Caco-2 (cell line): ENCODE measurements around the gene LRBA. TPM values are rescaled to one million over a fixed set of nuclear protein-coding genes. Genes with fewer than 3 reads are reported as not detected.

Source experiments
- BruUV-seq: library from RNA; stranded (reverse); fragments of 400-500 nt; replicated peaks from 2 replicates; lab custom pipeline; 2021; lab: Mats Ljungman, UMichigan
- CTCF ChIA-PET: fragments of 300-600 bp; sonication (Branson Sonifier 250); formaldehyde crosslinking; loops from one replicate; lab custom pipeline; 2022; ENCODE audit warnings: antibody characterized with exemption; lab: Charles Lee
- POLR2A ChIA-PET: fragments of 300-600 bp; sonication (Branson Sonifier 250); formaldehyde crosslinking; loops from one replicate; lab custom pipeline; 2022; ENCODE audit warnings: antibody characterized with exemption; lab: Charles Lee
- DNase-seq, 2 experiments: peaks; one replicate each; pipeline versions ENCODE4 v3.0.0 to v3.0.0-alpha.2; 2020 to 2022
- H3K27me3 ChIP-seq: replicated peaks from 2 replicates; pipeline ENCODE4 v1.6.0; 2011; ENCODE audit warnings: low read length; ENCODE audit not compliant: control insufficient read depth, insufficient read depth
- H3K36me3 ChIP-seq: 2 replicates; pipeline ENCODE4 v1.5.1; 2011; ENCODE audit warnings: low read length; ENCODE audit not compliant: control insufficient read depth, insufficient read depth
- H3K4me1 ChIP-seq: fragments of 250-450 bp; sonication (Bioruptor Pico); 2 replicates; pipeline ENCODE4 v1.5.1; 2020; ENCODE audit warnings: mild to moderate bottlenecking
- H3K4me3 ChIP-seq: 2 replicates; pipeline ENCODE4 v1.5.1; 2011; ENCODE audit warnings: low read depth, mild to moderate bottlenecking, control low read depth, low read length
- H3K9me3 ChIP-seq: fragments of 250-450 bp; sonication (Bioruptor Pico); 2 replicates; pipeline ENCODE4 v1.5.1; 2020; ENCODE audit warnings: mild to moderate bottlenecking, moderate library complexity
- H3K27ac Mint-ChIP-seq: one replicate; pipeline ENCODE4 v1.8.0; 2022; ENCODE audit warnings: mixed read lengths; ENCODE audit not compliant: unreplicated experiment
- H3K27me3 Mint-ChIP-seq: one replicate; pipeline ENCODE4 v1.8.0; 2022; ENCODE audit warnings: mixed read lengths; ENCODE audit not compliant: insufficient read depth, unreplicated experiment
- H3K36me3 Mint-ChIP-seq: one replicate; pipeline ENCODE4 v1.8.0; 2022; ENCODE audit warnings: mild to moderate bottlenecking, mixed read lengths; ENCODE audit not compliant: insufficient read depth, unreplicated experiment
- H3K4me1 Mint-ChIP-seq: one replicate; pipeline ENCODE4 v1.8.0; 2022; ENCODE audit warnings: low read depth, mixed read lengths; ENCODE audit not compliant: unreplicated experiment
- H3K4me3 Mint-ChIP-seq: one replicate; pipeline ENCODE4 v1.8.0; 2022; ENCODE audit warnings: mild to moderate bottlenecking, moderate library complexity, mixed read lengths; ENCODE audit not compliant: unreplicated experiment
- H3K9me3 Mint-ChIP-seq: one replicate; pipeline ENCODE4 v1.8.0; 2022; ENCODE audit warnings: mixed read lengths; ENCODE audit not compliant: unreplicated experiment
- intact Hi-C: fragments of 100-400 bp; cut with micrococcal nuclease; formaldehyde crosslinking; loops from one replicate; pipeline ENCODE4 v1.10.0; 2022; ENCODE audit not compliant: unreplicated experiment
- total RNA-seq: library from RNA; stranded (reverse); gene quantifications from 2 replicates; pipeline ENCODE4 v1.2.3, GENCODE V29; 2022
- TF ChIP-seq, protein P1 (sequence below), 2 experiments: fragments of 200-600 bp in 1 of 2; IDR thresholded peaks; 1 replicate in 1 of 2; 2 replicates in 1 of 2; pipeline versions ENCODE4 v1.5.1 to v1.8.0; 2011 to 2022; ENCODE audit warnings: antibody characterized with exemption in 1 of 2, control low read depth in 1 of 2, inconsistent platforms in 1 of 2, low read depth in 1 of 2, low read length in 1 of 2, mild to moderate bottlenecking in 1 of 2, moderate library complexity in 1 of 2; ENCODE audit not compliant: insufficient read depth in 1 of 2, severe bottlenecking in 1 of 2, unreplicated experiment in 1 of 2

Gene LRBA
- total RNA-seq, 1 experiment from 2014 or later = 53.2 TPM

- no peaks in the 10 kb centered on the region for H3K36me3 Mint-ChIP-seq
Observed at GRCh38 chr4:150518559-150518958, 496.5 kb downstream of the LRBA start.

DNA sequence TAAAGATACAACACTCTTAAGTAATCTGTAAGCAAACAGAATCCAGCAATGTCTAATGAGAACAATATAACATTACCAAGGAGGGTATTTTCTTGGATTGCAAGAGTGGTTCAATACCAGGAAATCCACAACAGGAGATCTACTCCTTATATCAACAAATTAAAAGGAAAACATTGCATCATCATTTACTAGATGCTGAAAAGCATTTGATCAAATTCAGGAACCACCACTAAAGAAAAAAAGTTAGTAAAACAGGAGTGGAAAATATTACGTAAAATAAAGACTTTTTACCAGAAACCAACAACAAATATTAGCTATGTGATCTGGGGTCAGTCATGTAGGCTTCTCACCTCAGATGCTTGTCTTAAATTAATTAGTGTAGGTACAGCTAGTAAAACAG, 499.9 kb downstream of the LRBA start:
- TF ChIP-seq, protein P1, sequence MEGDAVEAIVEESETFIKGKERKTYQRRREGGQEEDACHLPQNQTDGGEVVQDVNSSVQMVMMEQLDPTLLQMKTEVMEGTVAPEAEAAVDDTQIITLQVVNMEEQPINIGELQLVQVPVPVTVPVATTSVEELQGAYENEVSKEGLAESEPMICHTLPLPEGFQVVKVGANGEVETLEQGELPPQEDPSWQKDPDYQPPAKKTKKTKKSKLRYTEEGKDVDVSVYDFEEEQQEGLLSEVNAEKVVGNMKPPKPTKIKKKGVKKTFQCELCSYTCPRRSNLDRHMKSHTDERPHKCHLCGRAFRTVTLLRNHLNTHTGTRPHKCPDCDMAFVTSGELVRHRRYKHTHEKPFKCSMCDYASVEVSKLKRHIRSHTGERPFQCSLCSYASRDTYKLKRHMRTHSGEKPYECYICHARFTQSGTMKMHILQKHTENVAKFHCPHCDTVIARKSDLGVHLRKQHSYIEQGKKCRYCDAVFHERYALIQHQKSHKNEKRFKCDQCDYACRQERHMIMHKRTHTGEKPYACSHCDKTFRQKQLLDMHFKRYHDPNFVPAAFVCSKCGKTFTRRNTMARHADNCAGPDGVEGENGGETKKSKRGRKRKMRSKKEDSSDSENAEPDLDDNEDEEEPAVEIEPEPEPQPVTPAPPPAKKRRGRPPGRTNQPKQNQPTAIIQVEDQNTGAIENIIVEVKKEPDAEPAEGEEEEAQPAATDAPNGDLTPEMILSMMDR (IDR thresholded peaks at IDR 0.05; ENCODE audit: insufficient read depth in 1 of 2, low read depth in 1 of 2, low read length in 1 of 2, severe bottlenecking in 1 of 2, unreplicated experiment in 1 of 2) = no peak
- H3K27me3 ChIP-seq = no peaks in the 10 kb centered on the region
- ChIA-PET POLR2A (no interaction called here), CTCF (no interaction called here)
- intact Hi-C loops = no loop called here
- no peaks in the 10 kb centered on the region for H3K4me1 ChIP-seq
- no peaks in the 10 kb centered on the region for H3K27me3 Mint-ChIP-seq
- no peak overlapping the region for H3K27ac Mint-ChIP-seq
- no TSS peak for BruUV-seq
- no peaks in the 10 kb centered on the region for H3K9me3 Mint-ChIP-seq
- H3K36me3 Mint-ChIP-seq = peaks cover 6% of the 10 kb centered on the region
- H3K4me1 Mint-ChIP-seq = no peaks in the 10 kb centered on the region
- no peak overlapping the region for H3K4me3 ChIP-seq
- H3K4me3 Mint-ChIP-seq = no peak overlapping the region
- H3K9me3 ChIP-seq = no peaks in the 10 kb centered on the region
- DNase-seq = no peak
- H3K36me3 ChIP-seq = no peaks in the 10 kb centered on the region

More at GRCh38 chr4:150518559-150518958, 496.5 kb downstream of the LRBA start:
- H3K27me3 ChIP-seq = no peaks in the 10 kb centered on the region
- H3K27ac Mint-ChIP-seq = no peak overlapping the region
- TF ChIP-seq, protein P1 (IDR thresholded peaks at IDR 0.05; ENCODE audit: insufficient read depth in 1 of 2, low read depth in 1 of 2, low read length in 1 of 2, severe bottlenecking in 1 of 2, unreplicated experiment in 1 of 2) = no peak
- intact Hi-C loops = no loop called here
- no peaks in the 10 kb centered on the region for H3K36me3 ChIP-seq
- H3K4me1 Mint-ChIP-seq = no peaks in the 10 kb centered on the region
- DNase-seq = no peak
- no peak overlapping the region for H3K4me3 Mint-ChIP-seq
- ChIA-PET POLR2A (no interaction called here), CTCF (no interaction called here)
- H3K4me3 ChIP-seq = no peak overlapping the region
- BruUV-seq = no TSS peak
- H3K27me3 Mint-ChIP-seq = no peaks in the 10 kb centered on the region
- H3K9me3 Mint-ChIP-seq = no peaks in the 10 kb centered on the region
- no peaks in the 10 kb centered on the region for H3K4me1 ChIP-seq
- no peaks in the 10 kb centered on the region for H3K9me3 ChIP-seq

DNA sequence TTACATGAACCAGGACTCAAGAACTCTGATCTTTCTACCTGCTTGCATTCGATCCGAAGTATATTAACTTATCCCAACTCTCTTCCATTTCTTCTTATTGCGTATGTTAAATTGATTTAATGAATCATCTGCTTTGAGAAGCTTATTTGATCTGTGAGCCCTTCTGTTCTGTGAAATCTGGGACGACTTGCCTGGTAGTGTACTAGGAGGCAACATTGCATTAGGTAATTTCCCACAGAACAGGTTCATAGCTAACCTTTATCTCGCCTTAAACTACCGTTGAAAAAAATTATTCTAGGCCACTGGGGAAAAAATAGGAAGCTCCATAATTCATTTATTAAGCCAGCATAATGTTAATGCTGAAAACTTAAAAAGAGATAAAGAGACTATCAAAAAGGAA, 500.4 kb downstream of the LRBA start:
- POLR2A ChIA-PET = no interaction called here
- CTCF ChIA-PET = no interaction called here
- no peak for DNase-seq

More for the DNA sequence above, 500.4 kb downstream of the LRBA start:
- no TSS peak for BruUV-seq
- Mint-ChIP-seq H3K36me3 (peaks cover 6% of the 10 kb centered on the region), H3K4me3 (no peak overlapping the region), H3K4me1 (no peaks in the 10 kb centered on the region), H3K27ac (no peak overlapping the region), H3K9me3 (no peaks in the 10 kb centered on the region), H3K27me3 (no peaks in the 10 kb centered on the region)
- Histone ChIP-seq H3K27me3 (no peaks in the 10 kb centered on the region), H3K9me3 (no peaks in the 10 kb centered on the region), H3K4me1 (no peaks in the 10 kb centered on the region), H3K4me3 (no peak overlapping the region), H3K36me3 (no peaks in the 10 kb centered on the region)
- TF ChIP-seq, protein P1 (IDR thresholded peaks at IDR 0.05; ENCODE audit: insufficient read depth in 1 of 2, low read depth in 1 of 2, low read length in 1 of 2, severe bottlenecking in 1 of 2, unreplicated experiment in 1 of 2) = no peak
- intact Hi-C loops = no loop called here
